ENCODE results near the gene TBC1D22B.

Gene TBC1D22B

GRCh38 chr6:37257634-37258404 is at the start of gene TBC1D22B, which contains the start of gene TMEM217:
TSS of gene TBC1D22B (plus strand) at chr6:37257772. CDS start at chr6:37257918, 146 bp downstream.
TSS of gene TMEM217 (minus strand) at chr6:37258144. CDS start at chr6:37219030, 39,114 bp downstream.
- peak; percentile 90 to 96 for DNase-seq

- peak; percentile 91 to 93 for DNase-seq
Observed at GRCh38 chr6:37207903-37208456, 49.6 kb upstream of the TBC1D22B start.

GRCh38 chr6:37208793-37209192 is 48.8 kb upstream of the TBC1D22B start:
- DNase-seq = no peak

- DNase-seq = no peak
Observed at GRCh38 chr6:37209461-37210205, 47.9 kb upstream of the TBC1D22B start.

- peak; percentile 84 to 85 for DNase-seq
Observed at GRCh38 chr6:37210313-37210968, 47.1 kb upstream of the TBC1D22B start.

GRCh38 chr6:37212268-37212667 is 45.3 kb upstream of the TBC1D22B start:
- DNase-seq = no peak

GRCh38 chr6:37218061-37218460 is 39.5 kb upstream of the TBC1D22B start:
- DNase-seq = no peak

GRCh38 chr6:37218511-37218910 is 39.1 kb upstream of the TBC1D22B start:
- peak; percentile 48 to 76 for DNase-seq

- DNase-seq = no peak
Observed at GRCh38 chr6:37221585-37222124, 35.9 kb upstream of the TBC1D22B start.

GRCh38 chr6:37222125-37222967 is 35.2 kb upstream of the TBC1D22B start:
- peak; percentile 88 to 93 for DNase-seq

- no peak for DNase-seq
Observed at GRCh38 chr6:37222992-37223391, 34.6 kb upstream of the TBC1D22B start.

GRCh38 chr6:37225350-37226169 is 32.0 kb upstream of the TBC1D22B start:
- DNase-seq = no peak

- DNase-seq = no peak
Observed at GRCh38 chr6:37230104-37230503, 27.5 kb upstream of the TBC1D22B start.

GRCh38 chr6:37232430-37233017 is 25.0 kb upstream of the TBC1D22B start:
- DNase-seq = no peak

- DNase-seq = no peak
Observed at GRCh38 chr6:37233541-37233940, 24.0 kb upstream of the TBC1D22B start.

- DNase-seq = no peak
Observed at GRCh38 chr6:37236921-37237320, 20.7 kb upstream of the TBC1D22B start.

GRCh38 chr6:37237789-37238188 is 19.8 kb upstream of the TBC1D22B start:
- no peak for DNase-seq

- DNase-seq = no peak
Observed at GRCh38 chr6:37238381-37238780, 19.2 kb upstream of the TBC1D22B start.

- DNase-seq = no peak
Observed at GRCh38 chr6:37239526-37239925, 18.0 kb upstream of the TBC1D22B start.

GRCh38 chr6:37239950-37240713 is 17.4 kb upstream of the TBC1D22B start:
- DNase-seq = peak; percentile 87 to 89

Measured in AML-193 (cell line).